Inflammatory macrophage treated with lipopolysaccharide for 1 hour (primary cell): ENCODE measurements around the gene PXN.

Experiments used
- DNase-seq, 2 donors: peaks; one replicate each; pipeline ENCODE4 v3.0.0-alpha.2; 2020 to 2022

The PXN gene

DNA sequence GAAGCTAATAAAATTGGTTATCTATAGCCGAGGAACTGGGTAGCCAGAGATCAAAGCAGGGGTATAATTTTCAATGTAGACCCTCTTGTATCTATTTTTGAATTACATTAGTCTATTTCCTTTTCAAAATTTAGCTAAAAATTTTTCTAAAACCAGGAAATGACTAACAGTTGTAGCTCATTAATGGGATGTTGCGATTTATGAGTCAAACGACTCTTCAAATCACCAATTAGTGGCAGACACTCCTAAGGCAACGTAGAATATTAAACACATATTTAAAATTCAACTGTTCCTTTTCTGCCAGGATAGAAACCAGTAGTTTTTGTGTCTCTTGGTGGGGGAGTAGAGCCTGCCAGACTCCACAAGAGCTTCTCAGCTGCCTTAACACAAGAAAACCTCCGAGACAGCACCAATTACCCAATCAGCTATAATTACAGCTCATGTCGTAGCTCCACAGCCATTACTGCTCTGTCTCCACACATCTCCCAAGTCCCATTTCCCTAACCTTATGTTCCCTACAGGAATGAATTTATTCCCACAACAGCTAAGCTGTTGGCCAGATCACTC is 97.9 kb downstream of the PXN start:
- DNase-seq: no peak

DNA sequence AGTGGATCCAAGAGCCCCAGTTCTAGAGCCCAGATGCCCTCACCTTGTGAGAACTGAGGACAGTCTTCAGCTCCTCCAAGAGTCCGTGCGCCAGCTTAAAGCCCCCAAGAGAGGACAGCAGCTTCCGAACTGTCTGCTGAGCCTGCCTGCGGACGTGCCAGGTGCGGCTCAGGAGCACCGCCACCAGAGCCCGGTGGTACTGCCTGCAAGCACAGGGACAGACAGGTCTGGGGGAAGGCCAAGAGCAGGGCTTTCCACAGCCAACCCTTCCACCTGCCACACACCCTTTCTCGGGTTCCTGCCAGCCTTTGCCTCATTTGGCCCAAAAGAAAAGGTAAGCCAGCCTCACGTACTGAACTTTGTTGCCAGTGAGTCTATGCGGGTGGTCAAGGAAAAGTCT is 101.2 kb downstream of the PXN start:
- no peak for DNase-seq

DNA sequence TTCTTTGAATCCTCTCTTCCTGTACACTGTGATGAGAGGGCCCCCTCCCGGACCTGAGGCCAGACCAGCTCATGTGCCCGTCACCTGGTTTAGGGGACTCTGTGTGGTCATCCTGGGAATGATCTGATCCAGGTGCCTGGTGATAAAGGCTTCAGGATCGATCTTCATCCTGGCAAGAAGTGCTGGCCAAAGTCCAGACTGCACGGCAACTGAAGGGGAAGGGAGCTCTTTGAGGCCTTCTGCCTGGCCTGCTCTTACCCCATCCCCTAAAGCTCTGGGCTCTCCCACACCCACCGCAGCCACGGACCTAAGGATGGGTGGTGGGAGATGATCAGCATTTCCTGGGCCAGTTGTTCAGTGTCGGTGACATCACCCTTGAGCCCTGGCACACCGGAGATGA is 102.8 kb downstream of the PXN start:
- DNase-seq: no peak

DNA sequence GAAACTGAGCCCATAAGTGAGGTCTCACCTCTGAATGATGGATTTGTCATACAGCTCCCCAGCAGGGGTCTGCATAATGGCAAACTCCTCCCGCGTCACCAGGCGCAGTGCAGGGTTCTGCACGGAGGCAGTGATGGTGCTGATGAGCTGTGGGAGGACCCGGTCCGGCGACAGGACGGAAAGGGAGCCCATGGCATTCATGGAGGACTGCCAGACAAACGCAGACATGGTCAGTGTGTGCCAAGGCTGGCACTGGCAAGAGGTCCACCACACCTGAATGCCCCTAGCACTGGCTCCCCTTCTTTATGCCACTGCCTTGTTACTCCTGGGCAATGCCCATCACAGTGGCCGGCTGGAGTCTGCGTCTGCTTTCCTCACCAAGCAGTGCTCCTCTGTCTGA is 103.7 kb downstream of the PXN start:
- DNase-seq: no peak
